Thyroid gland (tissue), 4 donors: ENCODE measurements around the gene RAI1.

Experiments
- POLR2A ChIP-seq, 2 donors: fragments of 450-650 bp; IDR thresholded peaks; one replicate each; pipeline ENCODE4 v1.6.1; 2017; ENCODE audit warnings: antibody characterized with exemption in 2 of 2, mild to moderate bottlenecking in 2 of 2, moderate library complexity in 1 of 2
- TF ChIP-seq, protein P1 (sequence below), 6 experiments: fragments of 200-600 bp in 3 of 6; fragments of 450-650 bp in 3 of 6; sonication (generic) in 3 of 6; IDR thresholded peaks; one replicate each; pipeline ENCODE4 v1.5.1; 2016 to 2019; ENCODE audit warnings: antibody characterized with exemption in 6 of 6, mild to moderate bottlenecking in 2 of 6, inconsistent platforms in 1 of 6, moderate library complexity in 1 of 6

DNA sequence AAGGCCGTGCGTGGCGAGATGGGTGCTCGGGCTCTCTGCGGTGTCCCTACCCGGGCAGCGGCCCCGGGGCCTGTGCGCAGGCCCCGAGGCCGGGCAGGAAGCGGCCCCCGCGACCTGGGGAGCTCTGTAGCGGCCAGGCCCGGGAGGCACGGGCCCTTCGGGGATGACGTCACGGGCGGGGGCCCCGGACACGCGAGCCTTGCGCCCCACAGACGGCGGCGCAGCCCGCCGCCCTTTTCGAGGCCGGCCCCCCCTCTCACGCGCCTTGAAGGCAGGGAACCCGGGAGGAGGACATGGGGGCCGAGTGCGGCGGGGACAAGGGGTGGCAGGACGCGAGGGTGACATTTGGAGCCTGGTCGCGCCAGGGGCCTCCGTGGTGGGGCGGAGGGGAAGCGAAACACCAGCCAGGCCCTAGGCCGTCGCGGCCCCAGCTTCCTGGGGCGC lies 1.1 kb downstream of the RAI1 start:
- peak in 1 of 2 donors; percentile 9 for TF ChIP-seq POLR2A (IDR thresholded peaks at IDR 0.05)
- TF ChIP-seq, protein P1, sequence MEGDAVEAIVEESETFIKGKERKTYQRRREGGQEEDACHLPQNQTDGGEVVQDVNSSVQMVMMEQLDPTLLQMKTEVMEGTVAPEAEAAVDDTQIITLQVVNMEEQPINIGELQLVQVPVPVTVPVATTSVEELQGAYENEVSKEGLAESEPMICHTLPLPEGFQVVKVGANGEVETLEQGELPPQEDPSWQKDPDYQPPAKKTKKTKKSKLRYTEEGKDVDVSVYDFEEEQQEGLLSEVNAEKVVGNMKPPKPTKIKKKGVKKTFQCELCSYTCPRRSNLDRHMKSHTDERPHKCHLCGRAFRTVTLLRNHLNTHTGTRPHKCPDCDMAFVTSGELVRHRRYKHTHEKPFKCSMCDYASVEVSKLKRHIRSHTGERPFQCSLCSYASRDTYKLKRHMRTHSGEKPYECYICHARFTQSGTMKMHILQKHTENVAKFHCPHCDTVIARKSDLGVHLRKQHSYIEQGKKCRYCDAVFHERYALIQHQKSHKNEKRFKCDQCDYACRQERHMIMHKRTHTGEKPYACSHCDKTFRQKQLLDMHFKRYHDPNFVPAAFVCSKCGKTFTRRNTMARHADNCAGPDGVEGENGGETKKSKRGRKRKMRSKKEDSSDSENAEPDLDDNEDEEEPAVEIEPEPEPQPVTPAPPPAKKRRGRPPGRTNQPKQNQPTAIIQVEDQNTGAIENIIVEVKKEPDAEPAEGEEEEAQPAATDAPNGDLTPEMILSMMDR (IDR thresholded peaks at IDR 0.05): no peak
